Measurements from ENCODE around the gene SCAPER.

GRCh38 chr15:76953913-76954312 is 48.8 kb upstream of the SCAPER start:
- TF ChIP-seq, protein P1, sequence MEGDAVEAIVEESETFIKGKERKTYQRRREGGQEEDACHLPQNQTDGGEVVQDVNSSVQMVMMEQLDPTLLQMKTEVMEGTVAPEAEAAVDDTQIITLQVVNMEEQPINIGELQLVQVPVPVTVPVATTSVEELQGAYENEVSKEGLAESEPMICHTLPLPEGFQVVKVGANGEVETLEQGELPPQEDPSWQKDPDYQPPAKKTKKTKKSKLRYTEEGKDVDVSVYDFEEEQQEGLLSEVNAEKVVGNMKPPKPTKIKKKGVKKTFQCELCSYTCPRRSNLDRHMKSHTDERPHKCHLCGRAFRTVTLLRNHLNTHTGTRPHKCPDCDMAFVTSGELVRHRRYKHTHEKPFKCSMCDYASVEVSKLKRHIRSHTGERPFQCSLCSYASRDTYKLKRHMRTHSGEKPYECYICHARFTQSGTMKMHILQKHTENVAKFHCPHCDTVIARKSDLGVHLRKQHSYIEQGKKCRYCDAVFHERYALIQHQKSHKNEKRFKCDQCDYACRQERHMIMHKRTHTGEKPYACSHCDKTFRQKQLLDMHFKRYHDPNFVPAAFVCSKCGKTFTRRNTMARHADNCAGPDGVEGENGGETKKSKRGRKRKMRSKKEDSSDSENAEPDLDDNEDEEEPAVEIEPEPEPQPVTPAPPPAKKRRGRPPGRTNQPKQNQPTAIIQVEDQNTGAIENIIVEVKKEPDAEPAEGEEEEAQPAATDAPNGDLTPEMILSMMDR (IDR thresholded peaks at IDR 0.05) = no peak
- no peak for TF ChIP-seq EZH2 (IDR thresholded peaks at IDR 0.05; ENCODE audit: borderline replicate concordance, insufficient read depth, low read depth, low read length, poor library complexity, severe bottlenecking)
